ENCODE measurements around the gene GP9. TPM values are rescaled to one million over a fixed set of nuclear protein-coding genes. Genes with fewer than 3 reads are reported as not detected.
"Not testable (repeated sequence)": the region's sequence is repeated elsewhere in the genome, so short reads cannot be mapped to it uniquely, and the experiment has no call there.

The GP9 gene
- total and polyA plus RNA-seq, 9 of the 15 experiments (the other 6 are each of a cell fraction or from before 2014, with no cell fraction given) = not detected

- ChIA-PET POLR2A (no interaction called here), CTCF (ENCODE audit: low intra/inter-chr PET ratio) (no interaction called here)
- Histone ChIP-seq H3K4me1 (replicated peaks in 1 of 2; ENCODE audit: control insufficient read depth in 2 of 2, insufficient read depth in 2 of 2, low read length in 2 of 2) (peaks cover 0 to 10% of the 10 kb centered on the region in 2 experiments; a peak in 3 of 5 replicates), H3K4me2 (ENCODE audit: insufficient read depth, low read length) (no peak overlapping the region), H3K9me1 (ENCODE audit: control insufficient read depth, insufficient read depth, low read length) (no peaks in the 10 kb centered on the region), H3K27ac (ENCODE audit: extremely low read depth, low read depth, low read length) (no peak overlapping the region), H3K9me3 (replicated peaks; ENCODE audit: control insufficient read depth, insufficient read depth, low read depth, low read length) (no peaks in the 10 kb centered on the region), H3K9ac (ENCODE audit: insufficient read depth in 1 of 2, low read depth in 2 of 2, low read length in 2 of 2) (0 out of 4 replicates have a peak overlapping the region, but pooled peaks of 1 of the 2 experiments have one; percentile 48), H3K27me3 (ENCODE audit: control insufficient read depth in 2 of 2, insufficient read depth in 2 of 2, low read length in 2 of 2) (no peaks in the 10 kb centered on the region), H3K4me3 (no peak overlapping the region), H2AFZ (ENCODE audit: low read depth, low read length) (no peak overlapping the region), H3K36me3 (ENCODE audit: control insufficient read depth, insufficient read depth, low read length) (no peaks in the 10 kb centered on the region), H3K79me2 (ENCODE audit: control insufficient read depth, insufficient read depth, low read length) (no peaks in the 10 kb centered on the region), H4K20me1 (replicated peaks; ENCODE audit: control insufficient read depth, insufficient read depth, low read length) (no peaks in the 10 kb centered on the region)
- no peak for ATAC-seq
- in situ Hi-C loops (cut with MboI) (loop anchor here (10.0 kb wide), 1 partner anchor 112 kb away; no protein-coding TSS in a partner anchor), intact Hi-C loops (cut with micrococcal nuclease) (loop anchor here (2.0 to 10.0 kb wide), 2 partner anchors 34 to 62 kb away; no protein-coding TSS in a partner anchor)
- FAIRE-seq = no peak
- 57% methylated on average over 6 of the region's 8 CpGs for WGBS (ENCODE audit: insufficient coverage, low coverage, missing lambda C conversion rate)
- DNase-seq (ENCODE audit: extremely low read depth in 1 of 4, low spot score in 3 of 4) = no peak
- TF ChIP-seq MCM7 (IDR thresholded peaks at IDR 0.05) = no peak
- 0 out of 2 replicates have a peak, but pooled peaks have one; percentile 27 for TF ChIP-seq POLR2G (IDR thresholded peaks at IDR 0.05; ENCODE audit: low read depth, low read length)
- no peak for TF ChIP-seq CBFB (CRISPR knock-in tag; IDR thresholded peaks at IDR 0.05)
- TF ChIP-seq BDP1 (IDR thresholded peaks at IDR 0.05; ENCODE audit: insufficient read depth, insufficient read length) = no peak
- BruUV-seq (replicated peaks) = no TSS peak
Measured at GRCh38 chr3:129087138-129087702, 26.6 kb downstream of the GP9 start.

GRCh38 chr3:129087904-129088303 is 27.3 kb downstream of the GP9 start:
- H4K20me1 ChIP-seq (replicated peaks; ENCODE audit: control insufficient read depth, insufficient read depth, low read length); H3K79me2 ChIP-seq (ENCODE audit: control insufficient read depth, insufficient read depth, low read length); H2AFZ ChIP-seq (ENCODE audit: low read depth, low read length); H3K4me2 ChIP-seq (ENCODE audit: insufficient read depth, low read length); H3K4me3 ChIP-seq; POLR2A ChIA-PET; H3K9me3 ChIP-seq (replicated peaks; ENCODE audit: control insufficient read depth, insufficient read depth, low read depth, low read length); H3K27ac ChIP-seq (ENCODE audit: extremely low read depth, low read depth, low read length); H3K9ac ChIP-seq (ENCODE audit: insufficient read depth in 1 of 2, low read depth in 2 of 2, low read length in 2 of 2); CTCF ChIA-PET (ENCODE audit: low intra/inter-chr PET ratio); H3K27me3 ChIP-seq (ENCODE audit: control insufficient read depth in 2 of 2, insufficient read depth in 2 of 2, low read length in 2 of 2); H3K9me1 ChIP-seq (ENCODE audit: control insufficient read depth, insufficient read depth, low read length); H3K4me1 ChIP-seq (replicated peaks in 1 of 2; ENCODE audit: control insufficient read depth in 2 of 2, insufficient read depth in 2 of 2, low read length in 2 of 2); H3K36me3 ChIP-seq (ENCODE audit: control insufficient read depth, insufficient read depth, low read length); BruUV-seq (replicated peaks): not testable (repeated sequence)
- ATAC-seq = peak; percentile 97
- intact Hi-C loops (cut with micrococcal nuclease) = loop anchor here (2.0 to 10.0 kb wide), 2 partner anchors 35 to 63 kb away; no protein-coding TSS in a partner anchor
- peak in 1 of 4 experiments; percentile 28 for DNase-seq (ENCODE audit: extremely low read depth in 1 of 4, low spot score in 3 of 4)
- in situ Hi-C loops (cut with MboI) = loop anchor here (10.0 kb wide), 1 partner anchor 113 kb away; no protein-coding TSS in a partner anchor
- WGBS (ENCODE audit: insufficient coverage, low coverage, missing lambda C conversion rate) = no CpG with 5 or more reads among the region's 9 CpGs
- FAIRE-seq = peak; percentile 85

GRCh38 chr3:129088312-129088711 is 27.7 kb downstream of the GP9 start:
- CTCF ChIA-PET (ENCODE audit: low intra/inter-chr PET ratio); H3K27me3 ChIP-seq (ENCODE audit: control insufficient read depth in 2 of 2, insufficient read depth in 2 of 2, low read length in 2 of 2): not testable (repeated sequence)
- in situ Hi-C loops (cut with MboI) = loop anchor here (10.0 kb wide), 1 partner anchor 114 kb away; no protein-coding TSS in a partner anchor

More at GRCh38 chr3:129088312-129088711, 27.7 kb downstream of the GP9 start:
- POLR2A ChIA-PET; FAIRE-seq; H3K9me1 ChIP-seq (ENCODE audit: control insufficient read depth, insufficient read depth, low read length); H3K27ac ChIP-seq (ENCODE audit: extremely low read depth, low read depth, low read length); H3K4me2 ChIP-seq (ENCODE audit: insufficient read depth, low read length); H2AFZ ChIP-seq (ENCODE audit: low read depth, low read length); H3K36me3 ChIP-seq (ENCODE audit: control insufficient read depth, insufficient read depth, low read length); DNase-seq (ENCODE audit: extremely low read depth in 1 of 4, low spot score in 3 of 4); H3K9ac ChIP-seq (ENCODE audit: insufficient read depth in 1 of 2, low read depth in 2 of 2, low read length in 2 of 2); H3K4me3 ChIP-seq; BruUV-seq (replicated peaks); H4K20me1 ChIP-seq (replicated peaks; ENCODE audit: control insufficient read depth, insufficient read depth, low read length); H3K4me1 ChIP-seq (replicated peaks in 1 of 2; ENCODE audit: control insufficient read depth in 2 of 2, insufficient read depth in 2 of 2, low read length in 2 of 2); H3K79me2 ChIP-seq (ENCODE audit: control insufficient read depth, insufficient read depth, low read length); H3K9me3 ChIP-seq (replicated peaks; ENCODE audit: control insufficient read depth, insufficient read depth, low read depth, low read length): not testable (repeated sequence)
- intact Hi-C loops (cut with micrococcal nuclease) = loop anchor here (10.0 kb wide), 1 partner anchor 64 kb away; no protein-coding TSS in a partner anchor
- no CpG with 5 or more reads among the region's 6 CpGs for WGBS (ENCODE audit: insufficient coverage, low coverage, missing lambda C conversion rate)
- ATAC-seq = peak; percentile 12
